Neutrophil (primary cell): Measurements from ENCODE around the gene GSTM4.
A peak's percentile ranks its signal among the peaks of the same experiment; 100 is the strongest.
"Not testable (repeated sequence)": the region's sequence is repeated elsewhere in the genome, so short reads cannot be mapped to it uniquely, and the experiment has no call there.

Experiments
- H3K27ac ChIP-seq: fragments of 200-600 bp; sonication (generic); 2 replicates; pipeline ENCODE4 v1.5.1; 2016; ENCODE audit warnings: mild to moderate bottlenecking, moderate library complexity
- H3K27me3 ChIP-seq: fragments of 200-600 bp; sonication (generic); 2 replicates; pipeline ENCODE4 v1.6.0; 2016; ENCODE audit warnings: mild to moderate bottlenecking
- H3K36me3 ChIP-seq: fragments of 200-600 bp; sonication (generic); 2 replicates; pipeline ENCODE4 v1.5.1; 2017
- H3K4me1 ChIP-seq, 2 experiments: fragments of 200-600 bp in 1 of 2; sonication (generic) in 1 of 2; 1 replicate in 1 of 2; 2 replicates in 1 of 2; pipeline versions ENCODE4 v1.5.1 to v1.6.1; 2013 to 2016; ENCODE audit warnings: low read depth in 1 of 2, low read length in 1 of 2, mild to moderate bottlenecking in 1 of 2, moderate library complexity in 1 of 2; ENCODE audit not compliant: control insufficient read depth in 1 of 2, insufficient read depth in 1 of 2
- H3K4me3 ChIP-seq, 2 experiments: fragments of 200-600 bp in 1 of 2; sonication (generic) in 1 of 2; 1 replicate in 1 of 2; 2 replicates in 1 of 2; pipeline ENCODE4 v1.5.1; 2013 to 2016; ENCODE audit warnings: low read depth in 1 of 2, low read length in 1 of 2, mild to moderate bottlenecking in 1 of 2, moderate library complexity in 1 of 2
- H3K9me3 ChIP-seq: fragments of 200-600 bp; sonication (generic); 2 replicates; pipeline ENCODE4 v1.5.1; 2016
- CTCF ChIP-seq: fragments of 200-600 bp; sonication (generic); IDR thresholded peaks from 2 replicates; pipeline ENCODE4 v1.5.1; 2016; ENCODE audit warnings: antibody characterized with exemption

The GSTM4 gene

GRCh38 chr1:109685399-109685798, 29.5 kb downstream of the GSTM4 start:
- not testable (repeated sequence) for H3K9me3 ChIP-seq, H3K27me3 ChIP-seq, H3K36me3 ChIP-seq, H3K27ac ChIP-seq, H3K4me1 ChIP-seq, H3K4me3 ChIP-seq

- not testable (repeated sequence) for H3K9me3 ChIP-seq, H3K27ac ChIP-seq, H3K4me1 ChIP-seq, H3K36me3 ChIP-seq, H3K27me3 ChIP-seq, H3K4me3 ChIP-seq
Observed at GRCh38 chr1:109685890-109686289, 30.0 kb downstream of the GSTM4 start.

GRCh38 chr1:109687109-109687508, 31.2 kb downstream of the GSTM4 start:
- not testable (repeated sequence) for H3K27ac ChIP-seq, H3K4me3 ChIP-seq, H3K36me3 ChIP-seq

GRCh38 chr1:109687641-109688499, 32.0 kb downstream of the GSTM4 start, which contains the start of gene GSTM1:
Gene GSTM1 (plus strand): TSS chr1:109687817. CDS start chr1:109687874, 57 bp downstream.
- Histone ChIP-seq H3K27ac (no peak within 1 kb of the TSS), H3K4me3 (no peak within 1 kb of the TSS), H3K27me3 (no peaks in the 10 kb centered on the region), H3K4me1 (no peaks in the 10 kb centered on the region), H3K36me3 (no peaks in the 10 kb centered on the region), H3K9me3 (no peaks in the 10 kb centered on the region)
- peak; percentile 16 for TF ChIP-seq CTCF

More at GRCh38 chr1:109687109-109687508, 31.2 kb downstream of the GSTM4 start:
- H3K27me3 ChIP-seq, H3K4me1 ChIP-seq, H3K9me3 ChIP-seq: not testable (repeated sequence)

- TF ChIP-seq CTCF, result no peak
- no peak overlapping the region for H3K27ac ChIP-seq
- H3K36me3 ChIP-seq, result no peaks in the 10 kb centered on the region
- H3K4me3 ChIP-seq, result no peak overlapping the region
- H3K9me3 ChIP-seq, result no peaks in the 10 kb centered on the region
- H3K4me1 ChIP-seq, result no peaks in the 10 kb centered on the region
- H3K27me3 ChIP-seq, result no peaks in the 10 kb centered on the region
Observed at GRCh38 chr1:109689844-109690405, 34.0 kb downstream of the GSTM4 start.

- Histone ChIP-seq H3K4me3 (no peak overlapping the region), H3K27ac (no peak overlapping the region), H3K36me3 (no peaks in the 10 kb centered on the region), H3K4me1 (no peaks in the 10 kb centered on the region), H3K27me3 (no peaks in the 10 kb centered on the region), H3K9me3 (no peaks in the 10 kb centered on the region)
- TF ChIP-seq CTCF, result no peak
Observed at GRCh38 chr1:109691759-109692158, 35.9 kb downstream of the GSTM4 start.

GRCh38 chr1:109694400-109694799, 38.5 kb downstream of the GSTM4 start:
- not testable (repeated sequence) for H3K27ac ChIP-seq, H3K9me3 ChIP-seq, H3K4me3 ChIP-seq, H3K4me1 ChIP-seq, H3K27me3 ChIP-seq, H3K36me3 ChIP-seq

- H3K27ac ChIP-seq, H3K27me3 ChIP-seq, H3K4me3 ChIP-seq, H3K36me3 ChIP-seq, H3K9me3 ChIP-seq, H3K4me1 ChIP-seq: not testable (repeated sequence)
Observed at GRCh38 chr1:109695138-109695537, 39.2 kb downstream of the GSTM4 start.
